Nephron (organoid): Measurements from ENCODE around the gene CHST10.
"Not testable (repeated sequence)": the region's sequence is repeated elsewhere in the genome, so short reads cannot be mapped to it uniquely, and the experiment has no call there.

Experiments
- H3K27ac Mint-ChIP-seq, 3 experiments: 2 replicates each; pipeline ENCODE4 v1.8.0; 2020; ENCODE audit warnings: mixed read lengths in 3 of 3, mild to moderate bottlenecking in 2 of 3, moderate library complexity in 1 of 3
- H3K27me3 Mint-ChIP-seq: 2 replicates; pipeline ENCODE4 v1.8.0; 2021; ENCODE audit warnings: low read depth, mild to moderate bottlenecking, moderate library complexity, mixed read lengths
- H3K36me3 Mint-ChIP-seq: 2 replicates; pipeline ENCODE4 v1.8.0; 2020; ENCODE audit warnings: low read depth, mixed read lengths
- H3K4me1 Mint-ChIP-seq: 2 replicates; pipeline ENCODE4 v1.8.0; 2020; ENCODE audit warnings: mixed read lengths
- H3K4me3 Mint-ChIP-seq, 3 experiments: 2 replicates each; pipeline ENCODE4 v1.8.0; 2020; ENCODE audit warnings: mild to moderate bottlenecking in 3 of 3, mixed read lengths in 3 of 3, moderate library complexity in 2 of 3
- H3K9me3 Mint-ChIP-seq: 2 replicates; pipeline ENCODE4 v1.8.0; 2020; ENCODE audit warnings: mixed read lengths
- CTCF ChIP-seq, 3 experiments: fragments of 200-600 bp; sonication (generic); IDR thresholded peaks; one replicate each; pipeline ENCODE4 v1.5.0; 2021; ENCODE audit warnings: antibody characterized with exemption in 3 of 3; ENCODE audit not compliant: unreplicated experiment in 3 of 3

Gene CHST10

GRCh38 chr2:100352521-100352920 is 64.9 kb downstream of the CHST10 start:
- Mint-ChIP-seq H3K4me1 (no peaks in the 10 kb centered on the region), H3K9me3 (peaks cover 16% of the 10 kb centered on the region), H3K27ac (no peak overlapping the region), H3K36me3 (no peaks in the 10 kb centered on the region), H3K27me3 (no peaks in the 10 kb centered on the region), H3K4me3 (no peak overlapping the region)
- TF ChIP-seq CTCF (IDR thresholded peaks at IDR 0.05; ENCODE audit: unreplicated experiment in 3 of 3): no peak

GRCh38 chr2:100350661-100351185 is 66.7 kb downstream of the CHST10 start:
- H3K27ac Mint-ChIP-seq: no peak overlapping the region
- H3K36me3 Mint-ChIP-seq: no peaks in the 10 kb centered on the region
- no peaks in the 10 kb centered on the region for H3K27me3 Mint-ChIP-seq
- TF ChIP-seq CTCF (IDR thresholded peaks at IDR 0.05; ENCODE audit: unreplicated experiment in 3 of 3): no peak
- H3K9me3 Mint-ChIP-seq: peaks cover 12% of the 10 kb centered on the region
- no peak overlapping the region for H3K4me3 Mint-ChIP-seq
- no peaks in the 10 kb centered on the region for H3K4me1 Mint-ChIP-seq

DNA sequence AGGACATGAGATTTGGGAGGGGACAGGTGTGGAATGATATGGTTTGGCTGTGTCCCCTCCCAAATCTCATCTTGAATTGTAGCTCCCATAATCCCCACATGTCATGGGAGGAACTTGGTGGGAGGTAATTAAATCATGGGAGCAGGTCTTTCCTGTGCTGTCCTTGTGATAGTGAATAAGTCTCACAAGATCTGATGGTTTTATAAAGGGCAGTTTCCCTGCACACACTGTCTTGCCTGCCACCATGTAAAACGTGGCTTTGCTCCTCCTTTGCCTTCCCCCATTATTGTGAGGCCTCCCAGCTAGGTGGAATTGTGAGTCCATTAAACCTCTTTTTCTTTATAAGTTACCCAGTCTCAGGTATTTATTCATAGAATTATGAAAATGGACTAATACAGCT is 72.3 kb downstream of the CHST10 start:
- H3K4me1 Mint-ChIP-seq, H3K36me3 Mint-ChIP-seq, H3K4me3 Mint-ChIP-seq, H3K27me3 Mint-ChIP-seq: not testable (repeated sequence)
- H3K9me3 Mint-ChIP-seq: peaks cover 25% of the 10 kb centered on the region
- peak overlapping the region in 1 of 3 experiments; percentile 72 for H3K27ac Mint-ChIP-seq

DNA sequence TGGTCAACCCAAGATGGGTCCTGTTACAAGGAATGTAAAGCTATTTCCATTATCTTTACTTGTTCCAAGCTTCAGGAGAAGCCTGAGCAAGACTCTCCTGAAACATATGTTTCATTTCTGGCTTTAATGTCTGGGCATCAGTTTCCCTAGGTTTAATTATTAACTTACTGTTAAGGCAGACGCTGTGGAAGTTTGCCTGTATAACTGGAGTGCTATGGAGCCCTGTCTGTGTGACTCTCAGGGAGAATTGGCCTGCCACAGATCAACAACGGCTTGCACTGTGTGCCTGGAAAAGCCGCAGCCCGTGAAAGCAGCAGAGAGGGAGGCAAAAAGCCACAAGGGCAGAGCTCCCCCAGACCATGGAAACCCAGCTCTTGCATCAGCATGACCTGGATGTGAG is 73.0 kb downstream of the CHST10 start:
- Mint-ChIP-seq H3K27ac (peak overlapping the region in 1 of 3 experiments; percentile 48), H3K27me3 (peaks cover 11% of the 10 kb centered on the region), H3K36me3 (no peaks in the 10 kb centered on the region), H3K9me3 (peaks cover 22% of the 10 kb centered on the region), H3K4me3 (no peak overlapping the region), H3K4me1 (no peaks in the 10 kb centered on the region)
- no peak for TF ChIP-seq CTCF (IDR thresholded peaks at IDR 0.05; ENCODE audit: unreplicated experiment in 3 of 3)

DNA sequence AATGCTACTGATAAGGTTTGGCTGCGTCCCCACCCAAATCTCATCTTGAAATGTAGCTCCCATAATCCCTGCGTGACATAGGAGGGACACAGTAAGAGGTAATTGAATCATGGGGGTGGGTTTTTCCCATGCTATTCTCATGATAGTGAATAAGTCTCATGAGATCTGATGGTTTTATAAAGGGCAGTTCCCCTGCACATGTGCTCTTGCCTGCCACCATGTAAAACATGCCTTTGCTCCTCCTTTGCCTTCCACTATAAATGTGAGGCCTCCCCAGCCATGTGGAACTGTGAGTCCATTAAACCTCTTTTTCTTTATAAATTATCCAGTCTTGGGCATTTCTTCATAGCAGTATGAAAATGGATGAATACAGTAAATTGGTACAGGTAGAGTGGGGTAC is 75.0 kb downstream of the CHST10 start:
- H3K4me1 Mint-ChIP-seq, H3K27ac Mint-ChIP-seq, H3K4me3 Mint-ChIP-seq, H3K36me3 Mint-ChIP-seq: not testable (repeated sequence)
- Mint-ChIP-seq H3K9me3 (peaks cover 18% of the 10 kb centered on the region), H3K27me3 (peaks cover 20% of the 10 kb centered on the region)
